ENCODE results near the gene EMP2. TPM values are rescaled to one million over a fixed set of nuclear protein-coding genes. Genes with fewer than 3 reads are reported as not detected.
A peak's percentile ranks its signal among the peaks of the same experiment; 100 is the strongest.

Gene EMP2
- total RNA-seq, 6 experiments from 2014 or later: 38.5 to 95.6 (median 58.4) TPM

GRCh38 chr16:10517868-10518267 lies 62.5 kb downstream of the EMP2 start:
- H3K4me3 ChIP-seq: no peak overlapping the region
- H3K36me3 ChIP-seq: no peaks in the 10 kb centered on the region
- intact Hi-C loops (cut with DNase I): no loop called here
- H3K4me1 ChIP-seq: peaks cover 0 to 50% (median 21%) of the 10 kb centered on the region in 4 donors
- DNase-seq (peak; percentile 47 to 87 (median 84)), ATAC-seq (peak; percentile 29 to 74 (median 49))
- peak overlapping the region in 2 of 3 donors; percentile 41 to 69 for H3K27ac ChIP-seq
- TF ChIP-seq, protein P1, sequence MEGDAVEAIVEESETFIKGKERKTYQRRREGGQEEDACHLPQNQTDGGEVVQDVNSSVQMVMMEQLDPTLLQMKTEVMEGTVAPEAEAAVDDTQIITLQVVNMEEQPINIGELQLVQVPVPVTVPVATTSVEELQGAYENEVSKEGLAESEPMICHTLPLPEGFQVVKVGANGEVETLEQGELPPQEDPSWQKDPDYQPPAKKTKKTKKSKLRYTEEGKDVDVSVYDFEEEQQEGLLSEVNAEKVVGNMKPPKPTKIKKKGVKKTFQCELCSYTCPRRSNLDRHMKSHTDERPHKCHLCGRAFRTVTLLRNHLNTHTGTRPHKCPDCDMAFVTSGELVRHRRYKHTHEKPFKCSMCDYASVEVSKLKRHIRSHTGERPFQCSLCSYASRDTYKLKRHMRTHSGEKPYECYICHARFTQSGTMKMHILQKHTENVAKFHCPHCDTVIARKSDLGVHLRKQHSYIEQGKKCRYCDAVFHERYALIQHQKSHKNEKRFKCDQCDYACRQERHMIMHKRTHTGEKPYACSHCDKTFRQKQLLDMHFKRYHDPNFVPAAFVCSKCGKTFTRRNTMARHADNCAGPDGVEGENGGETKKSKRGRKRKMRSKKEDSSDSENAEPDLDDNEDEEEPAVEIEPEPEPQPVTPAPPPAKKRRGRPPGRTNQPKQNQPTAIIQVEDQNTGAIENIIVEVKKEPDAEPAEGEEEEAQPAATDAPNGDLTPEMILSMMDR (IDR thresholded peaks at IDR 0.05): no peak
- TF ChIP-seq POLR2A (IDR thresholded peaks at IDR 0.05): no peak
- H3K9me3 ChIP-seq: no peaks in the 10 kb centered on the region
- H3K27me3 ChIP-seq: no peaks in the 10 kb centered on the region
- 59% methylated on average over 2 of the region's 5 CpGs for WGBS (ENCODE audit: insufficient coverage, low coverage, low lambda C conversion rate, missing lambda C conversion rate)

DNA sequence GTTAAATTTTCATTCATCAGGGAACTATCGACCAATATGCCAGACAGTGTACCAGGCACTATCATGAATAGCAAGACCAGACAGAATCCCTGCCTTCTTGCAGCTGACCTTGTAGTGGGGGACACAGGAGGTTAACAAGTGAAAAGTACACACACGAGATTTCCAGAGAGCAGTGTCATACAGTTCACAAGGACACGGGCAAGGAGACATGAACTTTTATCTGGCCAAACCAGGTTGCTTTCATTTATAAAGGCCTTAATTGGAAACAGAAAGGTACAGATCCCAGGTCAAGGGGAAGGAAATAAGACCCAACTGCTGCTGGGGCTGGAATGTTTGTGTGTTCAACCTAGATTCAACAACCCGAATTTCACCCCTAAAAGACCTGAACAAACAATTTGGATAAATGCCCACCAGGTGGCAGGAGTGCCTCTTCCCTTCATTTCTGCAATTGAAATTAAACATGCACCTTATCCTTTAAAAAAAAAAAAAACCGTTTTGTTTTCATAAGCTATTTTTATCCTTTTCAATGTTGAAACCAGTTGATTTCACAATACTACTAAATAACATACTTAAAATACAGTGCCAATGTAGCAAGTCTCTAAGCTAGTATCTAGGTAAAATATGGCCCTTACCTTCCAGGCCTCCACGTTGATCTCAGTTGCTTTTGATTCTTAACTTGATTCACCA lies 65.9 kb downstream of the EMP2 start:
- intact Hi-C loops (cut with DNase I): loop anchor here in 1 of 2 donors (5.0 kb wide), 2 partner anchors 197 to 223 kb away; no protein-coding TSS in a partner anchor
- no peaks in the 10 kb centered on the region for H3K9me3 ChIP-seq
- peaks cover 0 to 37% (median 12%) of the 10 kb centered on the region in 4 donors for H3K4me1 ChIP-seq
- no peaks in the 10 kb centered on the region for H3K36me3 ChIP-seq
- no peak overlapping the region for H3K4me3 ChIP-seq
- no peaks in the 10 kb centered on the region for H3K27me3 ChIP-seq
- DNase-seq (peak in 1 of 3 donors; percentile 73), ATAC-seq (peak; percentile 66 to 78 (median 78))
- H3K27ac ChIP-seq: peak overlapping the region; percentile 23 to 93 (median 84)
- TF ChIP-seq POLR2A (IDR thresholded peaks at IDR 0.05): no peak
- TF ChIP-seq, protein P1 (IDR thresholded peaks at IDR 0.05): peak; percentile 69 to 78 (median 75)
- 13% methylated on average over 6 of the region's 6 CpGs for WGBS (ENCODE audit: insufficient coverage, low coverage, low lambda C conversion rate, missing lambda C conversion rate)

DNA sequence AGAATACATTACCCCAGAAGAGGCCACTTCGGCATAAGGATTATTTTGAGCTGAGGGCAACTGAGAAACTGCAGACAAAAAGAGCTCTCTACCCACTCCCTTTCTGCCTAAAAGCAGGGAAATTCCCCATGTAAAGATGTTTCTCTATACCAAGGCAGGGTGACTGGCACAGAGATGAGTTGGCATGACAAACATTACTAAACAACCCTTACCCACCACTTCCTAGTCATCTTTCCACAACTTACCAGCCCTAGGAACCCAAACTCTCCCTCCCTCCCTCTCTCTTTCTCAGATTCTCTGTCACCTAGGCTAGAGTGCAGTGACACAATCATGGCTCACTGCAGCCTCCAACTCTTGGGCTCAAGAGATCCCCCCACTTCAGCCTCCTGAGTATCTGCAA lies 68.6 kb downstream of the EMP2 start:
- Histone ChIP-seq H3K36me3 (no peaks in the 10 kb centered on the region), H3K27me3 (no peaks in the 10 kb centered on the region), H3K4me1 (peaks cover 0 to 41% (median 9%) of the 10 kb centered on the region in 4 donors), H3K27ac (no peak overlapping the region), H3K4me3 (no peak overlapping the region), H3K9me3 (no peaks in the 10 kb centered on the region)
- intact Hi-C loops (cut with DNase I): loop anchor here in 1 of 2 donors (5.0 kb wide), 2 partner anchors 195 to 225 kb away; no protein-coding TSS in a partner anchor
- TF ChIP-seq, protein P1 (IDR thresholded peaks at IDR 0.05): no peak
- TF ChIP-seq POLR2A (IDR thresholded peaks at IDR 0.05): no peak
- no CpG with 5 or more reads among the region's 1 CpG for WGBS (ENCODE audit: insufficient coverage, low coverage, low lambda C conversion rate, missing lambda C conversion rate)
- DNase-seq: no peak
- no peak for ATAC-seq

- intact Hi-C loops (cut with DNase I): loop anchor here in 1 of 2 donors (5.0 kb wide), 2 partner anchors 193 to 227 kb away; no protein-coding TSS in a partner anchor
- Histone ChIP-seq H3K4me1 (peaks cover 0 to 34% (median 8%) of the 10 kb centered on the region in 4 donors), H3K27me3 (no peaks in the 10 kb centered on the region), H3K4me3 (no peak overlapping the region), H3K27ac (no peak overlapping the region), H3K9me3 (no peaks in the 10 kb centered on the region), H3K36me3 (no peaks in the 10 kb centered on the region)
- TF ChIP-seq, protein P1 (IDR thresholded peaks at IDR 0.05): no peak
- TF ChIP-seq POLR2A (IDR thresholded peaks at IDR 0.05): no peak
- ATAC-seq (no peak), DNase-seq (no peak)
- 56% methylated on average over 2 of the region's 2 CpGs for WGBS (ENCODE audit: insufficient coverage, low coverage, low lambda C conversion rate, missing lambda C conversion rate)
These were observed 70.1 kb downstream of the EMP2 start for GRCh38 chr16:10510279-10510678.
